ENCODE data around the gene C2orf72.
"Not testable (repeated sequence)": the region's sequence is repeated elsewhere in the genome, so short reads cannot be mapped to it uniquely, and the experiment has no call there.

C2orf72 gene

DNA sequence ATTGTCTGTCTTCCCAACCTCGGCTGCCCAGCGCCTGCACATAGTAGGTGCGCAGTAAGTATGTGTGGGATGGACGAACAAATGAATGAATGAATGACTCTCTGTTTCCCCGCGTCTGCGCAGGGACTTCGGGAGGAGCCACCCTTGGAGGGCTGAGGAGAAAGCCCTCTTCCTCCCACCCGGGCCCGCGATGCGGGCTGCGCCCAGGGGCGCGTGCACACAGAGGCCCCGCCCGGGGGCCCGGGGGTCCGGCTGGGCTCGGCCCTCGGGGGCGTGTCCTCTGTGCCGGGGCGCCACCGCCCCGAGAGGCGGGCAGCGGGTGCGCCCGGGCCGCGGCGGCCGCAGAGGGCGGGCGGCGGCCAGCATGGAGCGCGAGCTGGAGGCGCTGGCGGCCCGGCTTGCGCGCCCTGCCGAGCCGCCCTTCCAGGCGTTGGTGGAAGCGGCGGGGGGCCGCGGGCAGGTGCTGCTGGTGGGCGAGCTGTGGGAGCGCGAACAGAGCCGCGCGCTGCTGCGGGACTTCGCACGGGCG, at the start of gene C2orf72:
TSS of gene C2orf72 (plus strand) at position 322 of the 529 bp plus-strand sequence. CDS start at position 365, 43 bp downstream.
- DNase-seq = no peak

DNA sequence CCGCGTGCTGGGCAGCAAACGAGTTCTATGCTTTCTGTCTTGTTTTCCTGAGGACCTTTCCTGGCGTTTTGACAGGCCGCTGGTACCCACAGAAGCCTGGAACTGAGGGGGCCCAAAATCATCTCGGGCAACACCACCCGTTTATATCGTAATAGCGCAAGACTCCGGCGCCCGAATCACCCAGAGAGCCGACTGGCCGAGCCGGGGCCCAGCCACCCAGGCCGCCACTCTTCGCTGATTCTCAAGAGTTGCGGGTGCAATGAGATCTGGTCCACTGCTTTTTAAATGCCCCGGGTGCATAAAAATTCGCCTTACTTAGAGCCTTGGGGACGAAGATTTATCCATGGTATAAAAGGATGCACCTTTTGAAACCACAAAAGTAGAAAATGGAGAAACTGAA, 47.6 kb upstream of the C2orf72 start:
- DNase-seq = no peak

DNA sequence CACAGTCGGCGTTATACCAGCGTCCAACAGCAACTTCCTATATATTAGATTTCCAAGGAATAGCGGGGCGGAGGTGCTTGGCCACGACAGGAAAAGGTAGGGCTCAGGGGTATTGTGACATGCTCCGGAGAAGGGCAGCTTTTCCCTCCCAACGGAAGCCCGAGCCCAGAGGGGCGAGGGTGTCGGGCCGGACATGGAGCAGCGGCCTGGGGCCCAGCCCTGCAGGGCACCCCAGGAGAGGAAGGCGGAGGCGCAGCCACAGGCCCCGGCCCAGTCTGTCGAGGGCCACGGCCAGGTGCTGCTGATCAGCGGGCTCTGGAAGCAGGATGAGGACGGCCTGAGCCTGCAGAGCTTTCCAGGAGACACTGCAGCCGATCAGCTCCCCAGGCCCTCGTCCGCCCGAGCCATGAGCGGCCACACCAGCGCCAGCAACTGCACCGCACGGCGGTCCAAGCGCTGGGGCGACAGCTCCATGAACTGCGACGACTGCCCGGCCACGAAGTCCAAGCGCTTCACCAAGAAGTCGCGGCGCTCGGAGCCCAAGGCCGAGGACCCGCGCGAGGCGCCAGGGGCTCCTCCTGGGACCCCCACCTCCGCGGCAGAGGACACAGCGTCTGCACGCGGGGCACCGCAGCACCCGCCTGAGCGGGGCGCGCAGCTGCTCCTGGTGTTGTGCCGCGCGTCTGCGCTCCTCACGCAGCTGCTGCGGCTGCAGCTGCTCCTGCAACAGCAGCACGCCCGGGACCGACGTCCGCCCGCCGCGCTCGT, 47.0 kb upstream of the C2orf72 start:
- no peak for DNase-seq

DNA sequence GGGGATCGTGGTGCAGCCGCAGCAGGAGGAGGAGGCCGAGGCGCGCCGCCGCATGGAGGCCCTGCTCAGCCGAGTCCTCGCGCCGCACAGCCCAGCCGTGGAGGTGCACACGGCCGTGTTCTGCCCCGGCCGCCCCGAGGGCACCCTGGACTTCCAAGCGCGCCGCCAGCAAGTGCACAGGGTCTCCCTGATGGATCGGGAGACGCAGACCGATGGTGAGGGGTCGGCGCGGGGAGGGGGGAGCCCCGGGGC, 46.5 kb upstream of the C2orf72 start:
- no peak for DNase-seq

DNA sequence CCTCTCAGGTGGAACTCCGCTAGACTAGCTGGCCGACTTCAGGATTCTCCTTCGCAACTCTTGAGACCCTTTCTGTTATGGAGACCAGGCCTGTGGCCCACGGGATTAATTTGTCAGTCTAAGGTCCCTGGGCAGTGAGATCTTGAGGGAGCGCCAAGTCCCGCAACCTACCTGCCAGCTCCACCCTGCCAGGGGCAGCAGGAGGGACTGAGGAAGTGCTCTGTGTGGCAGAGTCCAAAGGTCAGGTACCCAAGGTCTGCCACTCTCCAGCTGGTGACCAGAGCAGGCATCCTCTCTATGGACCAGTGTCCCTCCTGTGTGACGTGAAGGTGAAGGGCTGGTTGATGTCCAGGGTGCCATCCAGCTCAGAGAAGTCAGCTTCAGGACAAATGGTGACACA, 45.7 kb upstream of the C2orf72 start:
- DNase-seq = no peak

DNA sequence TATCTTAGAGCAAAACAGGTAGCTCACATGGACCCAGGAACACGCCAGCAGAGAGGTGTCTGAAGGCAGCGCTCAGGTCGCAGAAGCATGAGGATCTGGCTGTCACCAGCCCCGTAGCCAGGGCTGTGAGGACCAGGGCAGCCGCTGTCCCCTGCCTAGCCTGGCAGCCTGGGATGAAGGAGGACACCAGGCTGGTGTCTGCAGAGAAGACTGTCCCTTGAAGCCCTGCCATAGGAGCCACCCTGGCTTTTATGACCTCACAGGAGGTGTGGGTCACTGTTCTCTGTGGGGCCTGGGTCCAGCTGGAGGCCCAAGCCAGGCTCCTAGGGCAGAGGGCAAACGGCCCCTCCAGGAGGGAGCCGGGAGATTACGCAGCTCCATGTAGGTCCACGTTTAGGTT, 41.5 kb upstream of the C2orf72 start, which contains the start of gene SPATA3:
TSS of gene SPATA3 (plus strand) at position 301 of the 400 bp plus-strand sequence. CDS start 113 bp downstream, outside the sequence.
- DNase-seq = no peak

DNA sequence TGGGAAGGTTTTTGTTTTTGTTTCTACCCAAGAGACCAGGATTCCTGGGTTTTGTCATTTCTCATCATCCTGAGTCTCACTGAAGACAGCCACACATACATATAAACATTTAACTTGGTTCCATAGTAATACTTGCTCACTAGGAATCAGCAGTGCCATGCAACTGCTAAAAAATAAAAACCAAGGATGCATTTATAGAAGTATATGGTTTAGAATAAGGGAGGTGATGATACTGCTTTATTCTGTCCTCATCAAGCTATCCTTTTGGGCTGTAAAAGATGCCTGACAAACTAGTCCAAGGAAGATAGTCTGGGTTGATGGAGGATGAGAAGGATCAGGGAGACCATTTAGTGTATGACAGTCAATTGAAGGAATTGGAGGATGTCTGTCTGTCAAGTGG, 40.7 kb upstream of the C2orf72 start:
- DNase-seq = no peak

DNA sequence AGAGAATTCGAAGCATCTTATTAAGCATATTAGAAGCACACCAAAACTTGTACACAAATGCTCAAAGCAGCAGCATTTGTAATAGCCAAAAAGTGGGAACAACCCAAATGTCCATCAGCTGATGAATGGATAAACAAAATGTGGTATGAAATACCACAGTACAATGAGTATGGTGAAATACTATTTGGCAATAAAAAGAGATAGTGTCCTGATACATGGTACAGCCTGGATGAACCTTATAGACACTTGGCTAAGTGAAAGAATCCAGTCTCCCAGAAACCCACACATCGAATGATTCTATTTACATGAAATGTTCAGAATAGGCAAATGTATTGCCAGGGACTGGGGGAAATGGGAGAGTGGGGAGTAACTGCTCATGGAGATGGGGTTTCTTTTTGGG, 38.4 kb upstream of the C2orf72 start:
- DNase-seq = no peak

DNA sequence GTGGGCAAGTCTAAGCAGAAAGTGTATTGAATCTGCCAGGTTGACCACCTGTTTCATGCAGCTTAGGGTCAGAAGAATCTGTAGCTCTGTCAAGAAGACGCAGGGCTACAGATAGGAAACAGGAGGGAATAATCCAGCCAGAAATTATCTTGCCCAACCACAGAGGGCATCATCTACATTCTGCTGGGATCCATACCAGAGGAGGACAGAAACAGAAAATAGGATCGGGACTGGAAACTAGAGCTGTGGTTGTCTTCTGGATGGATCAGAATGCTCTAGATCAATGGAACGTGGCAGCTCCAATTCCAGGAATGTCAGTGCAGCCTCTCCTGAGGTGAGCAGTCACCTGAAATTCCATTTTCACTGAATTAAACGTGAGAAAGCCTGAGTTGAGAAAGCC, 37.8 kb upstream of the C2orf72 start:
- DNase-seq = no peak

DNA sequence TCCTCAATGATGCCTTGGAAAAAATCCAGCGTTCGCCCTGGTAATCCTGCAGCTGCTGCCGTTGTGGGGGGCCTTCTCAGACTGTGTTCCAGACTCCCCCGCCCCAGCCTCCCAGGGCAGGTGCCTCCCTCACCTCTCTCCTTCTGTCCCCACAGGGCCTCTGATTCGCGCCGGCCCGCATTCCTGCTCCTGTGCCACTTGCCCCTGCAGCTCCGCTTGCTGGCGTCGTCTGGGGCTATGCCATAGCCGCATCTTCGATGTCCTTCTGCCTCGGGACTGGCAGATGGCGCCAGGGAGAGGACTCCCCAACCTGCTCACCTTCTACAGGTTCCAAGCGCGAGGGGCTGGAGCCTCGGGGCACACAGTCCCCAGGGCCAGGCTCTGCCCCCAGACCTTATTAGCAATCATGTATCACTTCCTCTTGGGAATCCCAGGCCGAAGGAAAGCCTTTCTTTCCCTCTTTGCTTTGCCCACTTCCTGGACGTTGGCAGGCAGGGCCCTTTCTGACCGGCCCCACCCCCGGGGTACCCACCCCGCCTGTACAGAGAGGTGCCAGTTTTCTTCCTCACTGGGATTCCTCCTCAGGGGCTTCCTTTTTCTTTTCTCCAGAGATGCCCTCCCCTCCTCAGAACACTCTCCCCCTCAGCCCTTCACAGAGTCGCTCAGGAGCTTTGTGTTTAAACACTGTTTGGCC, 37.0 kb upstream of the C2orf72 start:
- DNase-seq = no peak

DNA sequence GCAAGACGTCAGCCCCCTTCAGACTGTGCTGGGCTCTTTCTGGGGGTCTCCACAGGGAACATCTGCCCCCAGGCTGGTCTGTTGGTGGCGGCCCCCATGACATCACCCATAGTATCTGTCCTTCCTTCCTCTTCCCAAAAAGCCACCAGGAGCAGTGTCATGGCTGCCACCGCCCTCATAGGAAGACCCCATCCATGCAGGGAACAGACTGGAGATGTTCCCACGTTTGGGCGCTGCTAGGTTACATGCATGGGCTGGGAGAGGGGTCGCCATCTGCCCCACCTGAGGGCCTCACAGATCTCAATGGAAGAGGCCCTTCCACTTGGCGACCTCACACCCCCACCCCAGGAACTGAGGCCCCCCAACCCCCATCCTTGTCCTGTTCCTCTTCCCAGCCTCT, 36.3 kb upstream of the C2orf72 start:
- DNase-seq = no peak

DNA sequence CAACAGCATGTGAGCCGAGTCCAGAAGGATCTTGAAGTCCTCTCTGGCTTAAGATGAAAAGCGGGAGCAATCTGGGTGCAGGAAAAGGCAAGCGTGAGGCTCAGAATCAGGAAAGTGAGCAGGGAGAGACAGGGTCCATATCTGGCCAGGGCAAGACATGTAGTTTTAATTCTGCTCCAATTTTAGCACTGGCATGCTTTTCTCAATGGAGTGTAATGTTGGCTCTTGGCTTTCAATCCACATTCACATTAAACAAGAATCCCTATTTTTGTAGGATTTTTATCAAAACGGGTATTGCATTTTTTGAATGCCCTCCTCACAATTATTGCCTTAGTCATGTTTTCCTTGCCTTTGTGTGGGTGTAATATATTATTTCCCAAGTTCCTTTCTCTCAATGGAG, 35.4 kb upstream of the C2orf72 start:
- DNase-seq = no peak

DNA sequence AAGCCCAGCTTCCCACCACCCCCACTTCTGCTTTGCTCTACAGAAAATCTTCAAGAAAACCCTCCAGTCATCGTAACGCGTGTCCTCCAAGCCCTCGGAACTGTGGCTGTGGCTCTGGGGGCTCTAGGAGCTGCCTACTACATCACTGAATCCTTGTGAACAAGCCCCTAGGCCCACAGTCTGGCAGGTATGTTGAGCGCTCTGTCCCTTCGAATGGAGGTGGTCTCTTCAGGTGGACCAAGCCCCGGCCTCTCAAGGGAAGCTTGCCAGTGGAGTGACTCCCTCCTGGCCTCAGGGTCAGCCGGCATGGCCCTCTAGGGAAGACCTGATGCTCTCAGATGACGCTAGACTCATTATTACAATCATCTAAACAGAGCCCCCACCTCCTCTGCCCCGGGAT, 34.7 kb upstream of the C2orf72 start:
- no peak for DNase-seq

DNA sequence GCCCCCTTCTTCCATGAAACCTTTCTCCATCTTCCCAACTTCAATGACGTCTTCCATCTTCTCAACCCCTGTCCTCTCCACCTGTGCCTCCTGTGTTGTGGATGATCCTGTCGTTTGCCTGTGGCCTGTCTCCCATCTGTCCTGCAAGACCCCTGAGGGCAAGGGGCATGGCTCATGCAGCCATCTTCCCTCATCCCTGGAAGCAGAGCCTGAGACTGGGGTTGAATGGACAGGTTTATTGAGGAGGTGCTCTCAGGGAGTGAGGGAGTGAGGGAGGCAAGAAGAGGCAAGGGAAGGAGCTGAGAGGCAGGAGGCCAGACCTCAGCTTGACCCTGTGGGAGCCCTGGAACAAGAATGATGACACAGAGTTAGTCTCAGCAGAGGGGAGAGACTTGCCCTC, 34.1 kb upstream of the C2orf72 start:
- no peak for DNase-seq

DNA sequence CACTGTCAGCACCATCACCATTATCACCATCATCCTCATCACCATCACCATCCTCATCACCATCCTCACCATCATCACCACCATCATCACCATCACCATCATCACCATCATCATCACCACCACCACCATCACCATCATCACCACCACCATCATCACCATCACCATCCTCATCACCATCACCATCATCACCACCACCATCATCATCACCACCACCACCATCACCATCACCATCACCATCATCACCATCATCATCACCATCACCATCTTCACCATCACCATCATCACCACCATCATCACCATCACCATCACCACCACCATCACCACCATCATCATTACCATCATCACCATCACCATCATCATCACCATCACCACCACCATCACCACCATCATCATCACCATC, 32.4 kb upstream of the C2orf72 start:
- DNase-seq = not testable (repeated sequence)

DNA sequence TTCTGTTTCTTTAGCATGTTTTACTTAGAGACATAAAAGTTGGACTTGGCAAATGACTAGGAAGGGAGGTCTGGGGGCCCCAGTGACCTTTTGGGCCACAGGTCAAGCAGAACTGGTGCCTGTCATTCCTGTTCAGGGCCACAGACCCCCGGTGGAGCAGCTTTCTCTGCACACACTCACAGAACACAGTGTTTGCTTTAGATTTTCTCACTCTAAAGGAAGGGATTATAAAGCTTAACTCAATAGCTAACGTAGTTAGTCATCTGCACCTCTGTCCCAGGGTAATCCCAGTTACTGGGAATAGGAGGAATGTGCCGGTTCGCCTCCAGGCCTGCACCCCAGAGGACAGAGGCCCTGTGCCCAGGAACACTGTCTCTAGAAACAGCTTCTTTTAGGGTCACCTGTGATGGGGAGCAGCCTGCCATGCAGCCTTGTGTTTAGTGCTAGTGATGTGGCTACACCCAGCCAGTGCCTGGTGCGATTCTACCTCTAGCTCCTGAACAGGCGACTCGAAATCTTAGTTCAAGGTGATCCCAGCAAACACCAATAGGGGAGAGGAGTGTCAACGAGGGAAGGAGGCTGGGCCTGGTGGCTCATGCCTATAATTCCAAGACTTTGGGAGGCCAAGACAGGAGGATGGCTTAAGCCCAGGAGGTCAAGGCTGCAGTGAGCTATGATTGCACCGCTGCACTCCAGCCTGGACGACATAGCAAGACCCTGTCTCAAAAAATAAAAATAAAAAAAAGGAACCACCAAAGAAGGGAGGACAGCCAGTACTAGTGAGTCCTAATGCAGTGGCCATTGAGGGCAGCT, 29.8 kb upstream of the C2orf72 start:
- no peak for DNase-seq

DNA sequence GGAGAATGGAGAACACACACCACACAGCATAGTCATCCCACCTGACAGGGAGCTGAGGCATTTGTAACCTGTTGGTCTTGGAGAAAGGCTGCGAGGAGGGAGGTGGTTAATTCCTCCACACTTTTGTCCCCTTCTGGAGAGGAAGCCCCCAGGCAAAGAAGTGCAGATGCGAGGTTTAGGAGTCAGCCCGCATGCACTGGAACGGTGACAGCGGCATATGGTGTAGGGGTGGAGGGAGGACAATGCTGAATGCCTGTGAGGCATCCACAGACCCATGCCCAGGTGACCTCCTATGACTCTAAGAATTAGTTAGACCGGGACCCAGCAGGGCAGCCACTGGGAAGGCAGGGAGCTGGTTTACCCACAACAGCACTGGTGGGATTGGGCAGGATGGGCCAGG, 29.2 kb upstream of the C2orf72 start:
- DNase-seq = no peak

DNA sequence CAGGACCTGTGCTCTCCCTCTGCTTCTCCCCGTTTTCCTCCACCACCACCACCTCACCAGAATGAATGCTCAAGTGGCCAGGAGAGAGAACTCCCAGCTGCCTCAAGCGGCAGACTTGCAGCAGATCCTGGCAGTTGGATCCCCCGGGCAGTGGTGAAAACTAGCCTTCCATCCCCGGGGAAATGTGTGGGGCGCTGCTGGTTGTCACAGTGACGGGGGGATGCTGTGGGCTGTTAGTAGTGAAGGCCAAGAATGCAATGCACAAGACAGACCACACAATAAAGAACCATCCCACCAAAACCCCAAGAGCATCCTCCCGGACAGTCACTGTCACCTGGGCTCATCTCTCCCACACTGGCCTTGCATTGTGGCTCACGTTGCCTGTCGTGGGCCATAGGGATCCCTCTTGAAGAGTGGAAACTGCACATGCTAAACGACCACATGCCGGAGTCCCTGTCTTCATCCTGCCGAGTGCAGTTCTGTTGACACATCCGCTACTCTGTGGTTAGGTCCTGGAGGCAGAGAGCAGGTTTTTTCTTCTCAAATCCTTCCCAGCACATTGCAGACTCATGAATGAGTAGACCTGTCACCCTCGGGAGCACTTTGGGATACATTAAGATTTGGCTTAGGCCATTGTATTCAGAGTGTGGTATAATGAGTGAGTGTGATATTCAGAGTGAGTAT, 27.9 kb upstream of the C2orf72 start:
- no peak for DNase-seq

DNA sequence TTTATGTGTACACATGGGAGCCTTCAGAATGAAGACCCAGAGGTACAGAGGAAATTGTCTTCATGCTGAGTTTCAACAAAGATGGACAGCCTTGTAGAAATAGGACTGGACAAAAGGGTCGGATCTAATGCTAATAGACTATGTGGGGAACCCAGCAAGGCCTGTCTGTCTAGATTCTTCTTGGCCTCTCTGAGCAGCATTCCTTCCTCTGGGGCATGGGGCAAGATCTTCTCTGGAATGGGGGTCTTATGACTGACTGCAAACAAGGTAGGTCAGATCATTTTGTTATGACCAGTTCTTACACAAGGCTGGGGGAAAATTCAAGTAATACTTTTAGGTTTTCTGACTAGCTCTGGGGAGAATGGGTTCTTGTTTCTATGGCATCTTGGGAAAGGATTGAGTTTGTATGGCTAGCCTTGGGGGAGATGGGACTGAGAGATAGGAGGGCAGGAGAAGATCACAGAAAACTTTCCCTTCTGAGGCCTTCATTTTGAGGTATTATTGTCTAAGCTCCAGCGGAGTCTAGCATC, 27.1 kb upstream of the C2orf72 start:
- DNase-seq = no peak

DNA sequence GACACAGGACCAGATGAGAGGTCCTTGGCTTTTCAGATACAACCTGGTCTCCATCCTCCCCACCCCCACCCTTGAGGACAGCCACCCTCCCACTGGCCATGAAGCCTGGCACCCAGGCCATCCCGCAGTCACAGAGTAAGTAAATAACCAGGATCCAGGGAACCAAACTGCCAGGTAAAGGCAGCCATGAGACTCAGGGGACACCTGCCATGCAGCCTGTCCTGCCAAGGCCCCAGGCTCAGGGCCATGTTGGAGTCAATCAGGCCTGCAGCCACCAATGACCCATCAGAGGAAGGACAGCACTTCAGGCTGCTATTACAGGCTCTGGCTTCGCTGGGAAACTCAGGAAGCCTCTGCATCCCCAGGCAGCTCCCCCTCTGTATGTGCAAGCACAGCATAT, 25.8 kb upstream of the C2orf72 start:
- no peak for DNase-seq

DNA sequence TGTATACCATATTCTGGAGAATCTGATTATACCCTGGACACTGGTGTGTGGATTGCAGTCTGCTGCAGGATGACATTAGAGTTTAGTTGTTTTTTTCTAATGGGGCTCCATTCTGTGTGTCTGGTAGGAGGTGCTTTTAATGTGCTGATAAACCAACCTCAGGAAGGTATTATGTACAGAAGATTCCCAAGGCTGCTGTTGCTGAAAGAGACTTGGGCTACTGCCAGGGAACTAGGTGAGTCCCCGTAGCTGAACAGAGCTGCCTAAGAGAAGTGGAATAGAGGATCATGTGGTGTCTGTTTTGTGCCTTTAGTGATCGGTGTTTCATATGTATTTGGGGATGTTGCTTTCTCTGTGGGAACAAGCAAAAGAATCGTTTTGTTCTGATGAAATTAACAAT, 24.9 kb upstream of the C2orf72 start:
- no peak for DNase-seq

DNA sequence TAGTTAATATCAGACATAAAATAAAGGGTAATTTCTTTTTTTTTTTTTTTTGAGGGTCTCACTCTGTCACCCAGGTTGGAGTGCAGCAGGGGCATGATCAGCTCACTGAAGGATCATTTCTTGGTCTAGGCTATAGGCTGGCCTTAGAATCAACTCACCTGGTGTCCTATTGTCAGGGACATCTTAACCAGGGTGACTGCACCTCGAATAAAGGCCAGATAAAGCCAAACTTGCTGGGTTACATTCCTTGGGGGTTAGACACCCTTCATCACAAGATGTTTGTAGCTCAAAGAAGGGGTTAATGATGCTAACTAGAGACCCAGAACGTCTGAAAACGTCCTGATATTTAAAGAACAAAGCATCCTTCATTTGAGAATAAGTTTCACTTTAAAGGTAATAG, 23.5 kb upstream of the C2orf72 start:
- DNase-seq = no peak

DNA sequence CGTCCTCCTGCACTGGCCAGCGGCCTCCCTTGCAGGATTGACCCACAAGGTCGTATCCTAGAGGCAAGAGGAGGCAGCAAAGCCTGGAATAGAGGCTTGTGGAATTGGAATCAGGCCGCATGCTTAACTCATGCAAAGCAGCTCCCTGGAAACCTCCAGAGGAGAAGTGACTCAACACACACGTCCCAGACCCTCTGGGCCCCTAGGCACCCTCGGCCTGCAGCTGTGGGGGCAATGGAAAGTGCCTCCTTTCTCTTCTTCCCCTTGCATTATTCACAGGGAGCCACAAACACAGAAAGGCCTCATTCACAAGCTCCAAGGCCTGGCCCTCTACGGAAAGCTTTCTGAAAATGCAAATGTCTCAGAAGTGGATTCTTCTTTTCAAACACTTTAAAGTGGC, 21.8 kb upstream of the C2orf72 start:
- DNase-seq = no peak

Data from NCI-H2029 (cell line).